ENCODE measurements around the gene HHIPL2.

The HHIPL2 gene

DNA sequence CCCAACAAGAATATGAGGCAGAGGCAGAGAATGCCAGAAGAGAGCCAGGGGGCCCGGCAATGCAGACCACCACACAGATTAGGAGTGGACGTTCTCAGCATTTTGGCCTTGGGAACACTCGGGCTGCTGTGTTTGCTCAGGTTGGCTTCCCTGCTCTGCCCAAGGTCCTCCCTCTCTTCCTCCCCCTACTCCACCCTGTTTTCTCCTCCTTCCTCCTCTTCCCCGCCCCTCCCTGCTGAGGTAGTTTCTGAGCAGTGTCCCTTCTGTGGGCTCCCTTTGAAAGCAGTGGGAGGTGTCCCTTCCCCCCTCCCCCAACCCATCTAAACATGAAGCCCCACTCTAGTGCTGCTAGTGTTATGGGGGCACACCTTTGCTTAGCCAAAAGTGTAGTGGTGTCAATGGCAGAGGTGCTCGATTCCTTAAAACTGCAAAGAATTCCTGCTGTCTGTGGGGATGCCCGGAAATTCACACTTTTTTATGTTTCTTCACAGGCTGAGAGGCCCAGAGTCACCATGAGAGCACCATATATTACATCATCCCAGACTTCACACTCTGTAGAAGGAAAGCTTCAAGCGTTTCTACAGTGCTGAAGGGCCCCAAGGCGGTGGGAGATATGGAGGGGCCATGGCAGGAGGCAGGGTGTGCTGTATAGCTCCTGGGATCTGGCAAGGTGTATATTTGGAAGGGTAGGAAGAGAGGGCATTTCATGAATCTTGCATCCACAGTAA, at the start of gene HHIPL2:
TSS of gene HHIPL2 (minus strand) at position 161 of the 728 bp plus-strand sequence. CDS start at position 101, 60 bp downstream.
- intact Hi-C loops (cut with DNase I) = no loop called here
- no peak for DNase-seq

- DNase-seq = no peak
- intact Hi-C loops (cut with DNase I) = no loop called here
These were observed 48.8 kb upstream of the HHIPL2 start for GRCh38 chr1:222596696-222597095.

GRCh38 chr1:222594789-222595188, 46.9 kb upstream of the HHIPL2 start:
- intact Hi-C loops (cut with DNase I) = no loop called here
- DNase-seq = no peak

DNA sequence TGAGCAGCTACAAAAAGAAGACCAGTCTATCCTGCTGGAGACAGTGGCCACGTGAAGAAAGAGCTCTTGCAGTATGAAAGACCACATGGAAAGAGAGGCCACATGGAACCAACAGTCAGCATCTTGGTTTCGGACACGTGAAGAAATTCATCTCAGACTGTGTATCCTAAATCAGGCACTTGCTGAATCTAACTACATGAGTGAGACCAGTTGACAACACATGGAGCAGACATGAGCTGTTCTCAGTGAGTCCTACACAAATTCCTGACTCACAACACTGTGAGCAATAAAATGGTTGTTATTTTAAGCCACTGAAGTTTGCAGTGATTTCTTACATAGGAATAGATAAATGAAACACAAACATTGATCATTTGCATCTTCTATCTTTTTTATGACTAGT, 44.3 kb upstream of the HHIPL2 start:
- DNase-seq = no peak
- intact Hi-C loops (cut with DNase I) = no loop called here

- intact Hi-C loops (cut with DNase I) = loop anchor here (2.0 kb wide), 1 partner anchor 53 kb away; no protein-coding TSS in a partner anchor
- peak; percentile 77 to 97 (median 85) for DNase-seq
These were observed 41.8 kb upstream of the HHIPL2 start, which contains the start of gene TAF1A for GRCh38 chr1:222589462-222590302. TAF1A (minus strand) TSS chr1:222589933.

DNA sequence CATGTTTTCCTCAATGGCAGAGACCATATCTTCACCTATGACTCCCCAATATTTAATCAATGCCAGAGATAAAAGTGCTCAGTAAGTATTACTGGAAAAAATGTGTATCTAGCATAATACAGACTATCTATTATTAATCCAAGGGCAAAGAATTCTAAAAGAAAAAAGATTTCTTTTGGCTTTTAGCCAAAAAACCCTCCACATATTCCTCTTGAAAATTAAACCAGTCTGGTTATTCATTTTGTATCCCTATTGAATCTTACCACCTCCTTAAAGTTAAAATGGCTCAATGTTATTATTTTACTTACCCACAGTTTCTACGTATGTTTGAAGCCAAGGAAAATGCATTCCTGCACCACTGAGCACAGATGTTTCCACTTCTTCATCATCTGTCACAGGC, 40.2 kb upstream of the HHIPL2 start:
- intact Hi-C loops (cut with DNase I) = loop anchor here (2.0 kb wide), 1 partner anchor 55 kb away; no protein-coding TSS in a partner anchor
- no peak for DNase-seq

GRCh38 chr1:222586842-222587241, 38.9 kb upstream of the HHIPL2 start:
- DNase-seq = no peak
- intact Hi-C loops (cut with DNase I) = no loop called here

DNA sequence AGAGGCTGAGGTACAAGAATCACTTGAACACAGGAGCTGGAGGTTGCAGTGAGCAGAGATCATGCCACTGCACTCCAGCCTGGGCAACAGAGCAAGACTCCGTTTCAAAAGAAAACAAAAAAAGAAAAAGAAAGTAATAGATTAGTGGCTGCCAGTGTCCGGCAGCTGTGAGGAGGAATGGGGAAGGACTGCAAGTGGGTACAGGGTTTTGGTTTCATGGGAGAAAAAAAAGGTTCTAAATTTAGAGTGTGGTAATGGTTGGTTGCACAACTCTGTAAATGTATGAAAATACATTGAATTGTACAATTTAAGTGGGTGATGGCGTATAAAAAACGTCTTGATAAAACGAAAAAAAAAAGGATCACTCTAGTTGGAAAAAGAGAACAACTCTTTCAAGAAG, 35.2 kb upstream of the HHIPL2 start:
- intact Hi-C loops (cut with DNase I) = no loop called here
- DNase-seq = no peak

GRCh38 chr1:222582099-222582774, 34.3 kb upstream of the HHIPL2 start:
- intact Hi-C loops (cut with DNase I) = no loop called here

DNA sequence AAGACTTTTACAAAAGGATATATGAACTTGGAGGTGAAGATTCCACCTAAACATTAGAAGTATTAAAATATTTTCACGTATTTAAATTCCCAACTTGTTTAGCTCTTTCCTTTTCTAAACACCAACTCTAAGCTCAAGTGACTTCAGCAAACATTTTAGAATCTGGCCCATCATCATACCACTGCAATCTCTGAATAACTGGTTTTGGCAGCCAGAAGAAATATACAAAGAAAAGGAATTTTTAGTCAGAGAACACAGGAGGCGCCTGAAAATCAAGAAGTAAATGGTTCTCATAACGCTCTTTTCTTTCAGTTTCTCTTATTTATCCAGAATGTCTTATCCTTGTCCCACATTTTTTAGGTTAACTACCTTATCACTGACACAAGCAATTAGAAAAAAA, 31.4 kb upstream of the HHIPL2 start:
- DNase-seq = no peak
- intact Hi-C loops (cut with DNase I) = no loop called here

More at GRCh38 chr1:222582099-222582774, 34.3 kb upstream of the HHIPL2 start:
- DNase-seq = no peak

DNA sequence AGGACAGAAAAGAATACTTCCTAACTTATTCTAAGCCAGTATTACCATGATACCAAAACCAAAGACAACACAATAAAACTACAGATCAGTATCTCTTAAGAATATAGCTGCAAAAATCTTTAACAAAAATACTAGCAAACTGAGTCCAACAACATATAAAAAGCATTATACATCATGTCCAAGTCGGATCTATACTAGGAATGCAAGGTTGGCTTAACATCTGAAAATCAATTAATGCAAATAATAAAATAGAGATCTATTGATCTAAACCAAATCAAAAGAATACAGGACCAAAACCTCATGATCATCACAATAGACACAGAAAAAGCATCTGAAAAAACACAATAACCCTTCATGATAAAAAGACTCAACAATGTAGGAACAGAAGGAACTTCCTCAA, 22.9 kb upstream of the HHIPL2 start:
- intact Hi-C loops (cut with DNase I) = no loop called here
- no peak for DNase-seq

DNA sequence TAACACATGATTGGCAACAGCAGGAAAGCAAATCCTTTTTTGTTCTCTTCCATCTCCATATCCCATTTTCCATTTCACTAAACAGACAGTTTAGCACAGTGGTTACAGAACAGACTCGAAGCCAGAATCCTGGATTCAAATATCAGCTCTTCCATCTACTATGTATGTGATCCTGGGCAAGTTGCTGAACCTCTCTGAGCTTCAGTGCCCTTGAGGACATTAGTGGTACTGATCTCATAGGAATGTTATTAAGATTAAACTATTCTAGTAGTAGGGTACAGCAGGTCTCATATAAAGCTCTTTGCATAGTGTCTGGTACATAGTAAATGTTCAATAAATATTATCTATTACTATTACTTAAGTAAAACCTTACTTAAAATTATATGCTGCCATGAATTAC, 13.8 kb upstream of the HHIPL2 start:
- DNase-seq = no peak

DNA sequence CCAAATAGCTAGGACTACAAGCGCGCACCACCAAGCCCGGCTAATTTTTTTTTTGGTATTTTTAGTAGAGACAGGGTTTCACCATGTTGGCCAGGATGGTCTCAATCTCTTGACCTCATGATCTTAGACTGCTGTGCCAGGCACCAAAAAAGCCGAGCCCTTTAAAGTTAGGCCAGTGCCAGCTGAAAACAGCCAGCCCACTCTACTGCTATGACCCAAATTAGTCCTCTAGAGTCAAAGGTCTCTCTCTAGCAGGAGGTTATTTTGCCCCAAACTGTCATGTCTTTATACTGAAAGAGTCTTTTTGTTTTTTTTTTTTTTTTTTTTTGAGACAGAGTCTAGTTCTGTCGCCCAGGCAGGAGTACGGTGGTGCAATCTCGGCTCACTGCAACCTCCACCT, 9.7 kb upstream of the HHIPL2 start:
- DNase-seq = no peak
- intact Hi-C loops (cut with DNase I) = no loop called here

More for the DNA sequence above, 13.8 kb upstream of the HHIPL2 start:
- intact Hi-C loops (cut with DNase I) = no loop called here

- DNase-seq = no peak
- intact Hi-C loops (cut with DNase I) = no loop called here
These were observed 9.2 kb upstream of the HHIPL2 start for GRCh38 chr1:222557148-222557547.

DNA sequence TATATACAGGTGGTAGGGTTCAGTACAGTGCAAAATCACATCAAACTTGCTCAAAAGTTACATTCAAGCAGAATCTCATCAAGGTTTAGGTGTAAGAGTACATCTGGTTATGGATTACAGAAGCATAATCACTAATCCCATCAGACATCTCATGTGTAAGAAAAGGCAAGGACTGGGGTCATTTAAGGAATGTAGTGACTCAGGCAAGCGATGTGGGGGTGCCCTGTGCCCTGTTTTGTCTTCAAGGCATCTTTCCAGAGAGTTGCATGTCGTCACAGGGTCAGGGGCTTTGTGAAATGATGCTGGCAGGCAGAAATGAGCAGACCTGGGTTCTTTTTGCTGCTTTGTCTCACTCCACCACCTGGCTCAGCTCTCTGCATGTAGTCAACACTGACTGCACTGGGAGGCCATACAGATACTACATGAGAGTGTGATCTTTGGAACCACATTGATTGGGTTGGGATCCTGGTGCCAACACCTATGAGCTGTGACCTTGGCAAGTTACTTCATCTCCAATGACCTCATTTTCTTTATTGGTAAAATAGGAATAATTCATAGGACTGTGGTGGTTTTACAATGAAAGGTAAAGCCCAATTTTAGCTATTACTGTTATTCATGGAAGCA, 8.2 kb upstream of the HHIPL2 start:
- intact Hi-C loops (cut with DNase I) = no loop called here
- DNase-seq = no peak

DNA sequence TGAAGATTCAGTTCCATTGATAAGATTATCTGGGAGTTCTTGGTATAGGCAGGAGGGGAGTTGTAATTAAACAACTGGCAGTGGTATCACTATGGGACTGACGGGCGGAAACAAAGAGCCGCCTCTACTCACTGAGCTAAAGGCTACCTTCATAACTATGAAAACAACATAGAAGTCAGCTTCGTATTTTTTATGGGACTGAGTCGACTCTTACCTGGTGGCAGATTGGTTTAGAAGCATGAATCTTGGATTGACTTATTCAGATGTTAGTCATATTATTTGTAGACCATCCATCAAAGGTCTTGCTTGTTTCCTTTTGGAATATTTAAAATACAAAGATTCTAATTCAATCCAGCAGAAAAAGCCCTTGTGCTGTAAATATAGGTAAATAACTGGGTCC, 6.3 kb upstream of the HHIPL2 start:
- DNase-seq = no peak
- intact Hi-C loops (cut with DNase I) = no loop called here

- intact Hi-C loops (cut with DNase I) = no loop called here
- DNase-seq = no peak
These were observed 5.0 kb upstream of the HHIPL2 start for GRCh38 chr1:222552882-222553281.

DNA sequence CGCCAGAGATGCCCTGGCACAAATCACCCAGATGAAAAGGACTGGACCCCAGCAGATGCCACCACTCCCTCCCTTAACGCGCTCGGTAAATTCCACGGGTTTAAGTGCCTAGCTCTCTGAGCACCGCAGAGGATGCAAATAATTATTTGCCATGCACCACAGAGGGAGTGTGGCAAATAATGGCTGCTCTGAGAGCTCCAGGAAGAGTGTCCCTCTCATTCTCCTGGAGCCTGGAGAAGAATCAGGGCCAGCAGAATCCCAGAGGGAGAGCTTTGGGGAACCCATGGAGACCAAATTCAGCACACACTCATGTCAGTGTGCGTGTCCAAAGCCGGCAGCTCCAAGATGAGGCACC, 667 bp downstream of the HHIPL2 start:
- DNase-seq = no peak
- intact Hi-C loops (cut with DNase I) = no loop called here

DNA sequence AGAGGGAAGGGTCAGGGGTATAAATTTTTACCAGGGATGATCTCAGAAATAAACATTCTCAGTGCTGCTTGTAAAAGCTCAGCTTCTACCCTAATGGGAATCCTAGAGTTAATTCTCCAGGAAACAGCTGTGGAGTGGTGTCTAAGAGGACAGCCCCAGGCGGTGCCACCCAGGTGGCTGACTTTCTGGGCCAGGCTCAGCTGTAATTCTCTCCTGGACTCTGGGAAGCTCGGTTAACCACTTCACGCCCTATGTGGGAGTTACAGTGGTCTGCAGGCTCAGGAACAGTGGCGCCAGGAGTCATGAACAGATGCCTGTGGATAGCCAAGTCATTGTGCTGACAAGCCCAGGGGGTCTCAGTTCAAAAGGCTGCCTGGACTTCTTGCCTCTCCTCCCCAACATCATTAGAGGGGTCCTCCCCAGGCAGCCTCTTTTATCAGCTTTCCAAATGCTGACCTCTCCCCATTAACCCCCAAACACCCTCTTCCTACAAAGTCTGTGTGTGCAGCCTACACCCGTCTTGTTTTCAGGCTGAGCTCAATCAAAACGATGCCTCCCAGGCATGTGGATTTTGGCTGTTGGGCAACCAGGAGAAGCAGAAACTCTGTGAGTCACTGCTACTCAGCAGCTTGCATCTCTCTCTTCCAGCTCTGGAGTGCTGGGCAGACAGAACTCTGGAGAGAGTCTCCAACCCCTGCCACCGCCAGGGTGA, 1.2 kb downstream of the HHIPL2 start:
- intact Hi-C loops (cut with DNase I) = no loop called here
- peak in 1 of 10 donors; percentile 24 for DNase-seq

GRCh38 chr1:222546091-222546490, 1.8 kb downstream of the HHIPL2 start:
- DNase-seq = no peak

More at GRCh38 chr1:222546091-222546490, 1.8 kb downstream of the HHIPL2 start:
- intact Hi-C loops (cut with DNase I) = no loop called here

Measured in posterior cingulate gyrus (tissue), 11 donors.